Activated naive CD8-positive, alpha-beta T cell treated with anti-CD3 and anti-CD28 coated beads, Interleukin-2, amount 10 ng/mL, durations not matched to agents 7 days and 5 days (primary cell): ENCODE measurements around the gene EHD2. TPM values are rescaled to one million over a fixed set of nuclear protein-coding genes. Genes with fewer than 3 reads are reported as not detected.
"Not testable (repeated sequence)": the region's sequence is repeated elsewhere in the genome, so short reads cannot be mapped to it uniquely, and the experiment has no call there.

Experiments used
- ATAC-seq: fragments of 150-1000 bp; cut with Tn5 transposase; one replicate; pipeline ENCODE4 v1.10.0; 2021; ENCODE audit warnings: low read depth, moderate library complexity
- POLR2A ChIA-PET: fragments of 350-600 bp; sonication (Branson Sonifier 250); formaldehyde crosslinking; loops from one replicate; lab custom pipeline; 2021; ENCODE audit warnings: antibody characterized with exemption; lab: Charles Lee
- DNase-seq: peaks from one replicate; pipeline ENCODE4 v3.0.0; 2021
- H3K27ac Mint-ChIP-seq: one replicate; pipeline ENCODE4 v1.8.0; 2022; ENCODE audit warnings: mild to moderate bottlenecking, mixed read lengths
- H3K27me3 Mint-ChIP-seq: one replicate; pipeline ENCODE4 v1.8.0; 2022; ENCODE audit warnings: mild to moderate bottlenecking, moderate library complexity, mixed read lengths
- H3K36me3 Mint-ChIP-seq: one replicate; pipeline ENCODE4 v1.8.0; 2021; ENCODE audit warnings: mild to moderate bottlenecking, mixed read lengths
- H3K4me1 Mint-ChIP-seq: one replicate; pipeline ENCODE4 v1.8.0; 2021; ENCODE audit warnings: mixed read lengths
- H3K4me3 Mint-ChIP-seq: one replicate; pipeline ENCODE4 v1.8.0; 2022; ENCODE audit warnings: mild to moderate bottlenecking, moderate library complexity, mixed read lengths
- H3K9me3 Mint-ChIP-seq: one replicate; pipeline ENCODE4 v1.8.0; 2021; ENCODE audit warnings: mixed read lengths
- total RNA-seq, 2 experiments: library from RNA; stranded (reverse); gene quantifications; one replicate each; pipeline ENCODE4 v1.2.3, GENCODE V29; 2021

EHD2 gene
- total RNA-seq, 2 experiments from 2014 or later = 0.22 to 0.23 TPM

DNA sequence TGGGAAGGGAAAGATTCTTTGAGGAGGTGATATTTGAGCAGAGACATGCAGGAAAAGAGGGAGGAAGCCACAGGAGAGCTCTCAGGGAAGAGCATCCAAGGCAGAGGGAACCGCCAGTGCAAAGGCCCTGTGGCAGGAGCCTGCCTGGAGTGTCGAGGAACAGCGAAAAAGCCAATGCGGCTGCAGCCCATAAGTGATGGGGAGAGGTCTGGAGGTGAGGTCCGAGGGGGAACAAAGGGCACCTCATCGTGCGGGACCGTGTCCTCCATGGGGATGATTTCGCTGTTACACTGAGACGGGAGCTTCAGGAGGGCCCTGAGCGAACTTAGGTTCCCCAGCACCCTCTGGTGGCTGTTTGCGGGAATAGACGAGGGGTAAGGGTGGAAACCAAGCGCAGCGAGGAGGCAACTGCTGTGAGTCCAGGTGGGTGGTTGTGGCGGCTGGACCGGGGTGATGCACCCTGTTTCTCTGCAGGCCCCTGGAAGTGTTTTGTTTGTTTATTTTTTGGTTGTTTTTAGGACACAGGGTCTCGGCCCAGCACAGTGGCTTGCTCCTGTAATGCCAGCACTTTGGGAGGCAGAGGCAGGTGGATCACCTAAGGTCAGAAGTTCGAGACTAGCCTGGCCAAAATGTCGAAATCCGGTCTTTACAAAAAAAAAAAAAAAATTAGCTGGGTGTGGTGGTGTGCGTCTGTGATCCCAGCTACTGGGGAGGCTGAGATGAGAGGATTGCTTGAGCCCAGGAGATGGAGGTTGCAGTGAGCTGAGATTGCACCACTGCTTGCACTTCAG lies 5.9 kb upstream of the EHD2 start:
- Mint-ChIP-seq H3K27me3 (peaks cover 13% of the 10 kb centered on the region), H3K9me3 (no peaks in the 10 kb centered on the region), H3K4me1 (no peaks in the 10 kb centered on the region), H3K4me3 (no peak overlapping the region), H3K27ac (no peak overlapping the region), H3K36me3 (peaks cover 2% of the 10 kb centered on the region)
- DNase-seq (peak; percentile 77), ATAC-seq (peak; percentile 90)
- POLR2A ChIA-PET = interaction anchor here (0.6 to 0.9 kb wide), 2 partner anchors 39 to 270 kb away, joined by 3 to 4 read pairs; no protein-coding TSS in a partner anchor

DNA sequence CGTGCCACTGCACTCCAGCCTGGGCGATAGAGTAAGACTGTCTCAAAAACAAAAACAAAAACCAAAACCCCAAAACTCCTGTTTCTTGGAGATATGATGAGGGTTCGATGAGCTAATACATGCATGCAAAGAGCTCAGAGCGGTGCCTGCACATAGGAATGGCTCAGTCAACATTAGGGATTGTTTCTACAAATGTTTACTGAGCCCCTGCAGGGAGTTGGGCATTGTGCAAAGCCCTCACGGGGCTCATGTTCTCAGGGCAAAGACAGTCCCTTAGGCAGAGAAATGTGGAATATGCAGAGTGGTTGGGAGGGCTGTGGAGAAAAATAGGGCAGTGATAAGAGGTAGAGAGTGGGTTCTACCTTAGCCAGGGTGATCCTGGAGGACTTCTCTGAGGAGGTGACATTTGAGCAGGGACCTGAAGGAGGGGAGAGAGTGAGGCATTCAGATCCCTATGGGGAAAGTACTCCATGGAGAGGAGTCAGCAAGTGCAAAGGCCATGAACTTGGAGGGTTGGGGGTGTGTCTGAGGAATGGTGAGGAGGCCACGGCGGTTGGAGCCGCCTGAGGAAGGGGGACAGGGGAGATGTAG lies 1.5 kb upstream of the EHD2 start:
- Mint-ChIP-seq H3K36me3 (no peaks in the 10 kb centered on the region), H3K9me3 (no peaks in the 10 kb centered on the region), H3K4me1 (peaks cover 2% of the 10 kb centered on the region), H3K27me3 (peaks cover 35% of the 10 kb centered on the region), H3K27ac (no peak overlapping the region), H3K4me3 (no peak overlapping the region)
- POLR2A ChIA-PET = no interaction called here
- DNase-seq = no peak
- no peak for ATAC-seq

DNA sequence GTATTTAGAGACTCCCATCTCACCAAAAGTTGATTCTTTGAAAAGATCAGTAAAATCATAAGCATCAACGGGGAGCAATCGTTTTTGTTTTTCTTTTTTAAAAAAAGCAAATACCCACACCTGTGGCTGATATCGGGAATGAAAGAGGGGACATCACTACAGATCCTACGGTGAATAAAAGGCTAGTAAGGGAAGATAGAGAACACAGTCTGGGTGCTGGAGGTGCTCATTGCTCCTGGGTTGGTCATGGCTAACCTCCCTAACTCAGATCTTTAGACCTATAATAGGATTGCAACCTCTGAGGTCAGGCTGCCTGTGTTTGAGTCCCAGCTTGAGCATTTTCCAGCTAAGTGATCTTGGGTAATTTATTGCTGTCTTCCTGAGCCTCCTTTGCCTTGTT lies 1.1 kb downstream of the EHD2 start:
- H3K4me3 Mint-ChIP-seq = no peak overlapping the region
- DNase-seq (no peak), ATAC-seq (no peak)
- H3K27me3 Mint-ChIP-seq = peaks cover 33% of the 10 kb centered on the region
- no peaks in the 10 kb centered on the region for H3K36me3 Mint-ChIP-seq
- no peaks in the 10 kb centered on the region for H3K9me3 Mint-ChIP-seq
- peaks cover 2% of the 10 kb centered on the region for H3K4me1 Mint-ChIP-seq
- POLR2A ChIA-PET = interaction anchor here (0.9 kb wide), 1 partner anchor 136 kb away, joined by 3 read pairs; no protein-coding TSS in a partner anchor
- no peak overlapping the region for H3K27ac Mint-ChIP-seq

DNA sequence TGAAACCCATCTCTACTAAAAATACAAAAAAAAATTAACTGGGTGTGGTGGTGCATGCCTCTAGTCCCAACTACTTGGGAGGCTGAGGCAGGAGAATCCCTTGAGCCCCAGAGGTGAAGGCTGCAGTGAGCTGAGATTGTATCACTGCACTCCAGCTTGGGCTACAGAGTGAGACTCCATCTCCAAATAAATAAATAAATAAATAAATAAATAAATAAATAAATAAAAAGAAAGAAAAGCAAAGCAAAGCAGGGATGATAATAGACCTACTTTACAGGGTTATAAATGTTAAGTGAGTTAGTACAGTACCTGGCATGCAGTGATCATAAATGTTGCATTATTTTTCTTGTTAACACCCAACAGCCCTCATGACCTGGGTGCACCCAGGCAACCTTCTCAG lies 1.6 kb downstream of the EHD2 start:
- H3K27me3 Mint-ChIP-seq = peaks cover 33% of the 10 kb centered on the region
- not testable (repeated sequence) for DNase-seq, H3K27ac Mint-ChIP-seq, H3K4me1 Mint-ChIP-seq, H3K4me3 Mint-ChIP-seq, H3K36me3 Mint-ChIP-seq, ATAC-seq, H3K9me3 Mint-ChIP-seq
- POLR2A ChIA-PET = interaction anchor here (0.9 kb wide), 1 partner anchor 135 kb away, joined by 3 read pairs; no protein-coding TSS in a partner anchor

DNA sequence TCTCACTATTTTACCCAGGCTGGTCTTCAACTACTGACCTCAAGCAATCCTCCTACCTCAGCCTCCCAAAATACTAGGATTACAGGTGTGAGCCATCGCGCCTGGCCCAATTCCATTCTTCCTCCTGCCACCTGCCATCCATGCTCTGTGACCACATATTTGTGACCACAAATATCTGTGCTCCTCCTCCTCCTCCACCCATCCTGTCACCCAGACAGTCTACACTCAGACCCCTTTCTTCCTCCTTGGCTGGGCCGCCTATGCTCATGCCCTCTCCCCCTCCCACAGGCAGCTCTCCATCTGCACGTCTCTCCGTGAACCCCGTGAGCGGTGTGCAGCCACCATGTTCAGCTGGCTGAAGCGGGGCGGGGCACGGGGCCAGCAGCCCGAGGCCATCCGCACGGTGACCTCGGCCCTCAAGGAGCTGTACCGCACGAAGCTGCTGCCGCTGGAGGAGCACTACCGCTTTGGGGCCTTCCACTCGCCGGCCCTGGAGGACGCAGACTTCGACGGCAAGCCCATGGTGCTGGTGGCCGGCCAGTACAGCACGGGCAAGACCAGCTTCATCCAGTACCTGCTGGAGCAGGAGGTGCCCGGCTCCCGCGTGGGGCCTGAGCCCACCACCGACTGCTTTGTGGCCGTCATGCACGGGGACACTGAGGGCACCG lies 3.2 kb downstream of the EHD2 start:
- Mint-ChIP-seq H3K4me1 (peaks cover 2% of the 10 kb centered on the region), H3K27ac (no peak overlapping the region), H3K36me3 (no peaks in the 10 kb centered on the region), H3K9me3 (no peaks in the 10 kb centered on the region), H3K27me3 (peaks cover 29% of the 10 kb centered on the region), H3K4me3 (no peak overlapping the region)
- ATAC-seq = no peak
- POLR2A ChIA-PET = interaction anchor here (0.6 kb wide), 1 partner anchor 268 kb away, joined by 5 read pairs; no protein-coding TSS in a partner anchor
- no peak for DNase-seq

DNA sequence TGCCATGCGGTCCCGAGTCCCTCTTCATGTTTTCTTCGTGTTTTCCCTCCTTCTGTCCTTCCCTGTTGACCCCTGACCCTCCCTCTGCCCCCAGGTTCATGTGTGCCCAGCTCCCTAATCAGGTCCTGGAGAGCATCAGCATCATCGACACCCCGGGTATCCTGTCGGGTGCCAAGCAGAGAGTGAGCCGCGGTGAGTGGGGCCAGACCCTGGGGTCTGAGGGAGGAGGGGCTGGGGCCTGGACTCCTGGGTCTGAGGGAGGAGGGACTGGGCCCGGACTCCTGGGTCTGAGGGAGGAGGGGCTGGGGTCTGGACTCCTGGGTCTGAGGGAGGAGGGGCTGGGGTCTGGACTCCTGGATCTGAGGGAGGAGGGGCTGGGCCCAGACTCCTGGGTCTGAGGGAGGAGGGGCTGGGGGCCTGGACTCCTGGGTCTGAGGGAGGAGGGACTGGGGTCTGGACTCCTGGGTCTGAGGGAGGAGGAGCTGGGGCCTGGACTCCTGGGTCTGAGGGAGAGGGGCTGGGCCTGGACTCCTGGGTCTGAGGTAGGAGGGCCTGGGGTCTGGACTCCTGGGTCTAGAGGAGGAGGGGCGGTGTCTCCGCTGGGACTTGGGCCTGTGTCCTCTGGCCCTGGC lies 5.3 kb downstream of the EHD2 start:
- H3K27ac Mint-ChIP-seq, ATAC-seq: not testable (repeated sequence)
- peaks cover 23% of the 10 kb centered on the region for H3K27me3 Mint-ChIP-seq

DNA sequence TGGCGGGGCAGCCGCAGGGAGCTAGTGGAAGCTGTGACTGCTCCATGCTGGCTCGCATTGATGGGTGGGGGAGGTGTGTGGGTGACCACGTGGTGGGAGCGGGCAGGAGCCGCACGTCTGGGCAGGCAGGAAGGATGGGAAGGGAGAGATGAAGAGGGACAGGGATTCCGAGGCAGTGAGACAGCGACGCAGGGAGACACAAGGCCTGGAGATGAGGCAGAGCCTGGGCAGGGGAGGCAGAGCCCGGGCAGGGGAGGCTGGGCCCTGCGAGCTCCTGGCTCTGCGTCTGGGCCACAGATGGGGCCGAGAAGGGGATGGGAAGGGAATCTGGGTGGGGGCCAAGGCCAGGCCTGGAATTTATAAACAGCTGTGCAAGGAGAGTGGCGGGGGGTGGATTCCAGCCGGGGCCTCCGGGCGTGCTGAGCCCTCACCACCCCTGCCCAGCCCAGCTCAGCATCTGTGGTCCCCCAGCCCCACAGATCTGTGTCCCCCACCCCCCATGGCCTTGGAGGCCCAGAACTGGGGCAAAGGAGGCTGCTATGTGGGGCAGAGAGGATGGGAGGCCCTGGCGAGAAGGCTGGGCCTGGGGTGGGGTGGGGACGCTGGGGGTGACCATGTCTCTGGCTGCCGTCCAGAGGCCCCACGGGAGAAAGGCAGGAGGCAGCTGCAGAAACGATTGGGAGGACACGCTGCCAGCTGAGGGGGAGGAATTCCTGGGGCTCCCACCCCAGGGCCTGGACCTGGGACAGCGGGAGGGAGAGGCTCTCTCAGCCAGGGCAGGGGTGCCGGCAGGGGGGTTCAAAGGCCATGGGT lies 6.0 kb downstream of the EHD2 start:
- Mint-ChIP-seq H3K27ac (no peak overlapping the region), H3K36me3 (no peaks in the 10 kb centered on the region), H3K4me3 (no peak overlapping the region), H3K9me3 (no peaks in the 10 kb centered on the region), H3K27me3 (peaks cover 18% of the 10 kb centered on the region), H3K4me1 (no peaks in the 10 kb centered on the region)
- ATAC-seq (no peak), DNase-seq (no peak)
- POLR2A ChIA-PET = interaction anchor here (0.9 kb wide), 1 partner anchor 206 kb away, joined by 3 read pairs; no protein-coding TSS in a partner anchor

More for the DNA sequence above, 5.3 kb downstream of the EHD2 start:
- POLR2A ChIA-PET, H3K4me3 Mint-ChIP-seq, H3K36me3 Mint-ChIP-seq, H3K4me1 Mint-ChIP-seq, H3K9me3 Mint-ChIP-seq, DNase-seq: not testable (repeated sequence)

DNA sequence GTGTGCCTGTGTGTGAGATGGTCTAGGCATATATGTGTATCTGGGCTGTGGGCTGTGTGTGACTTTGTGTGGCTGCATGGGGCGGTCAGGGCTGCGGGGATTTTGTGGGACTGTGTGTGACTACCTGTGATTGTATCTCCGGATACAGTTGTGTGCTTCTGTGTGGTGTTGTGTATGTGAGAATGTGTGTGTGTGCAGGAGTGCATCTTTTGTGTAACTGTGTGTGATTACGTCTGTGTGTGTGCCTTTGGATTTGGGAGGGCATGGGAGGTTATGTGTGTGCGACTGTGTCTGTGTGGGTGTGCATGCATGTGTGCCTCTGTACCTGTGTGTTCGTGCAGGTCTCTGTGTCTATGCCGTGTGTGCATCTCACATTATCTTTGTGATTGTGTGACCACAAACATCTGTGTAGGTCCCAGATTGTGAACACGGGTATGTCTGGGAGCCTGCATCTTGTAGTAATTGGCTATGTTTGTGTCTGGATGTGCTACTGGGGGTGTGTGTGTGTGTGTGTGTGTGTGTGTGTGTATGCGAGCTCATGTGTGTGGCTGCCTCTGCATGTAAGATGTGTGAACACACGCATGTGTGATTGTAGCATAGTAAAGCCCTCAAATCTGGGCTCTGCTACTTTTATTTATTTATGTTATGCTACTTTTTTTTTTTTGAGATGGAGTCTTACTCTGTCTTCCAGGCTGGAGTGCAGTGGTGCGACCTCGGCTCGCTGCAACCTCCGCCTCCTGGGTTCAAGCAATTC lies 7.6 kb downstream of the EHD2 start:
- POLR2A ChIA-PET = no interaction called here
- Mint-ChIP-seq H3K9me3 (no peaks in the 10 kb centered on the region), H3K4me3 (no peak overlapping the region), H3K4me1 (no peaks in the 10 kb centered on the region), H3K36me3 (no peaks in the 10 kb centered on the region), H3K27ac (no peak overlapping the region), H3K27me3 (peaks cover 5% of the 10 kb centered on the region)
- no peak for ATAC-seq
- DNase-seq = no peak

DNA sequence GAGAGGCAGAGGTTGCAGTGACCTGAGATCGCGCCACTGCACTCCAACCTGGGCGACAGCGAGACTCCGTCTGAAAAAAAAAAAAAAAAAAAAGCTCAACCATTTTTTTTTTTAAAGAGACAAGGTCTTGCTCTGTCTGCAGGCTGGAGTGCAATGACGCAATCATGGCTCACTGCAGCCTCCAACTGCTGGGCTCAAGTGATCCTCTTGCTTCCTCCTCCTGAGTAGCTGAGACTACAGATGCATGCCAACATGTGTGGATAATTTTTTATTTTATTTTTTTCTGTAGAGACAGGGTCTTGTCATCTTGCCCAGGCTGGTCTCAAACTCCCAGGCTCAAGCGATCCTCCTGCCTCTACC lies 10.3 kb downstream of the EHD2 start:
- no peak overlapping the region for H3K4me3 Mint-ChIP-seq
- DNase-seq = no peak
- H3K27ac Mint-ChIP-seq = no peak overlapping the region
- H3K9me3 Mint-ChIP-seq = no peaks in the 10 kb centered on the region
- no peaks in the 10 kb centered on the region for H3K36me3 Mint-ChIP-seq
- peaks cover 3% of the 10 kb centered on the region for H3K27me3 Mint-ChIP-seq
- POLR2A ChIA-PET = interaction anchor here (0.7 to 1.0 kb wide), 2 partner anchors 54 to 208 kb away, joined by 3 to 4 read pairs; no protein-coding TSS in a partner anchor
- peaks cover 4% of the 10 kb centered on the region for H3K4me1 Mint-ChIP-seq
- ATAC-seq = peak; percentile 43

DNA sequence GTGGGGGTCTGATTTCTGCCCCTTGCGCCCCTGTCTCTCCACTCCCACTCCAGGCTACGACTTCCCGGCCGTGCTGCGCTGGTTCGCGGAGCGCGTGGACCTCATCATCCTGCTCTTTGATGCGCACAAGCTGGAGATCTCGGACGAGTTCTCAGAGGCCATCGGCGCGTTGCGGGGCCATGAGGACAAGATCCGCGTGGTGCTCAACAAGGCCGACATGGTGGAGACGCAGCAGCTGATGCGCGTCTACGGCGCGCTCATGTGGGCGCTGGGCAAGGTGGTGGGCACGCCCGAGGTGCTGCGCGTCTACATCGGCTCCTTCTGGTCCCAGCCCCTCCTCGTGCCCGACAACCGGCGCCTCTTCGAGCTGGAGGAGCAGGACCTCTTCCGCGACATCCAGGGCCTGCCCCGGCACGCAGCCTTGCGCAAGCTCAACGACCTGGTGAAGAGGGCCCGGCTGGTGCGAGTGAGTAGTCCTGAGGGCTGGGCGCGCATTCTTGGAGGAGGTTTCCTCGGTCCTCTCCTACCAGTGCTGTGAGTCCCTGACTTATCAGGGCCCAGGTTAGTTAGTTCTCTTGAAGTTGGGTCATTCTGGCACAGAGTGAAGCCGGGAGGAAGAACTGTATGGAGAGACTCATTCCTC lies 12.7 kb downstream of the EHD2 start:
- H3K9me3 Mint-ChIP-seq = no peaks in the 10 kb centered on the region
- peaks cover 17% of the 10 kb centered on the region for H3K4me1 Mint-ChIP-seq
- no peak for DNase-seq
- POLR2A ChIA-PET = interaction anchor here (0.6 kb wide), 1 partner anchor 253 kb away, joined by 4 read pairs; no protein-coding TSS in a partner anchor
- H3K4me3 Mint-ChIP-seq = no peak overlapping the region
- H3K27me3 Mint-ChIP-seq = peaks cover 16% of the 10 kb centered on the region
- no peaks in the 10 kb centered on the region for H3K36me3 Mint-ChIP-seq
- no peak overlapping the region for H3K27ac Mint-ChIP-seq
- ATAC-seq = no peak

DNA sequence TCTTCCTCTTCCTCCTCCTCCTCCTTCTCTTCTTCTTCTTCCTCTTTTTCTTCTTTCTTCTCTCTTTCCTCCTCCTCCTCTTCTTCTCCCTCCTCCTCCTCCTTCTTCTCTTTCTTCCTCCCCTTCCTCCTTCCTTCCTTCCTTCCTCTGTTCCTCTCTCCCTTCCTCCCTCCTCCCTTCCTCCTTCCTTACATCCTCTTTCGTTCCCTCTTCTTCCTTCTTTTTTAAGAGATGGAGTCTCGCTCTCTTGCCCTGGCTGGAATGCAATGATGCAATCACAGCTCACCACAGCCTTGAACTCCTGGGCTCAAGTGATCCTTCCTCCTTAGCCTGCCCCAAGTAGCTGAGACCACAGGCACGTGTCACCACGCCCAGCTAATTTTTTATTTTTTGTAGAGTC lies 13.2 kb downstream of the EHD2 start:
- POLR2A ChIA-PET = no interaction called here
- Mint-ChIP-seq H3K36me3 (no peaks in the 10 kb centered on the region), H3K9me3 (no peaks in the 10 kb centered on the region), H3K4me1 (peaks cover 17% of the 10 kb centered on the region), H3K27me3 (peaks cover 16% of the 10 kb centered on the region), H3K4me3 (no peak overlapping the region), H3K27ac (no peak overlapping the region)
- ATAC-seq = no peak
- no peak for DNase-seq
